HepG2 (cell line): ENCODE measurements around the gene DLG4. TPM values are rescaled to one million over a fixed set of nuclear protein-coding genes. Genes with fewer than 3 reads are reported as not detected.

Experiments
- ATAC-seq: fragments of 200-7000 bp; cut with Tn5 transposase; 3 replicates; pipeline ENCODE4 v1.9.1; 2020; ENCODE audit warnings: mild to moderate bottlenecking, moderate library complexity
- BruUV-seq: library from RNA; stranded (reverse); fragments of 400-500 nt; replicated peaks from 2 replicates; lab custom pipeline; 2021; lab: Mats Ljungman, UMichigan
- CTCF ChIA-PET: fragments of 300-600 bp; formaldehyde crosslinking; extraction: SDS; loops from one replicate; lab custom pipeline; 2021; ENCODE audit warnings: low total read pairs, inconsistent platforms, low intra/inter-chr PET ratio; lab: Yijun Ruan, JAX
- POLR2A ChIA-PET: fragments of 350-600 bp; sonication (Branson Sonifier 250); formaldehyde crosslinking; loops from one replicate; lab custom pipeline; 2020; ENCODE audit warnings: antibody characterized with exemption, inconsistent platforms; lab: Yijun Ruan, JAX
- DNase-seq: peaks from one replicate; pipeline ENCODE4 v3.0.0-alpha.2; 2015; ENCODE audit warnings: low spot score
- FAIRE-seq: peaks from 3 replicates; lab custom pipeline; 2011; peaks lifted over from hg19 to GRCh38; lab: Jason Lieb, UNC
- H2AFZ ChIP-seq: one replicate; pipeline ENCODE4 v1.6.1; 2011; ENCODE audit warnings: low read length, inconsistent platforms
- H3K27ac ChIP-seq: fragments of 300-600 bp; 3 replicates; pipeline ENCODE4 v1.8.0; 2011; ENCODE audit warnings: mixed run types, mild to moderate bottlenecking, mixed read lengths, low read length, inconsistent platforms; ENCODE audit not compliant: insufficient read depth; ENCODE audit errors: extremely low read length
- H3K27me3 ChIP-seq, 2 experiments: fragments of 200-600 bp in 1 of 2; 2 replicates in 1 of 2; 3 replicates in 1 of 2; pipeline versions ENCODE4 v1.6.0 to v1.8.0; 2011; ENCODE audit warnings: low read length in 2 of 2, mild to moderate bottlenecking in 2 of 2, moderate library complexity in 2 of 2, inconsistent platforms in 1 of 2; ENCODE audit not compliant: insufficient read depth in 2 of 2, control insufficient read depth in 1 of 2
- H3K36me3 ChIP-seq, 2 experiments: fragments of 200-600 bp in 1 of 2; replicated peaks in 1 of 2; 2 replicates in 1 of 2; 3 replicates in 1 of 2; pipeline versions ENCODE4 v1.5.1 to v1.8.0; 2011; ENCODE audit warnings: low read length in 2 of 2, inconsistent platforms in 1 of 2; ENCODE audit not compliant: insufficient read depth in 2 of 2, control insufficient read depth in 1 of 2
- H3K4me1 ChIP-seq: 2 replicates; pipeline ENCODE4 v1.5.1; 2012; ENCODE audit warnings: low read length, inconsistent platforms; ENCODE audit not compliant: insufficient read depth
- H3K4me2 ChIP-seq: 2 replicates; pipeline ENCODE4 v1.6.0; 2011; ENCODE audit warnings: low read depth, low read length, inconsistent platforms
- H3K4me3 ChIP-seq, 3 experiments: fragments of 200-600 bp in 1 of 3; sonication (generic), shearing (Covaris generic) in 1 of 3; replicated peaks in 1 of 3; 2 replicates each; pipeline ENCODE4 v1.5.1; 2011 to 2016; ENCODE audit warnings: low read length in 3 of 3, inconsistent platforms in 2 of 3, low read depth in 2 of 3, mild to moderate bottlenecking in 2 of 3, control low read depth in 1 of 3, mixed read lengths in 1 of 3; ENCODE audit not compliant: insufficient read depth in 1 of 3
- H3K79me2 ChIP-seq: one replicate; pipeline ENCODE4 v1.6.1; 2011; ENCODE audit warnings: low read length, inconsistent platforms; ENCODE audit not compliant: insufficient read depth
- H3K9ac ChIP-seq: 2 replicates; pipeline ENCODE4 v1.6.0; 2011; ENCODE audit warnings: mild to moderate bottlenecking, low read depth, low read length, inconsistent platforms; ENCODE audit not compliant: insufficient read depth
- H3K9me3 ChIP-seq: 2 replicates; pipeline ENCODE4 v1.5.1; 2012; ENCODE audit warnings: mild to moderate bottlenecking, low read length
- H4K20me1 ChIP-seq: 2 replicates; pipeline ENCODE4 v1.6.0; 2011; ENCODE audit warnings: inconsistent platforms, mild to moderate bottlenecking, low read length, moderate library complexity; ENCODE audit not compliant: insufficient read depth
- AGO2 ChIP-seq: fragments of 200-400 bp; formaldehyde crosslinking; optimal IDR thresholded peaks from 2 replicates; pipeline ENCODE3; 2017; ENCODE audit warnings: mild to moderate bottlenecking, low read depth, low read length, moderate library complexity
- NFKB2 ChIP-seq: sonication (generic); formaldehyde crosslinking; IDR thresholded peaks from 2 replicates; pipeline ENCODE4 v1.4.0; 2020; ENCODE audit warnings: missing genetic modification reagents, borderline replicate concordance
- SRF ChIP-seq: IDR thresholded peaks from 2 replicates; pipeline ENCODE4 v1.6.1; 2011; ENCODE audit warnings: mild to moderate bottlenecking, low read depth, low read length, moderate library complexity
- ZNF766 ChIP-seq: sonication (generic); formaldehyde crosslinking; IDR thresholded peaks from 2 replicates; pipeline ENCODE4 v1.5.0; 2020; ENCODE audit warnings: missing genetic modification reagents, borderline replicate concordance
- WGBS: methylation state at CpG from one replicate; pipeline ENCODE4 v1.1.6; 2017; ENCODE audit warnings: low lambda C conversion rate; 5-methylcytosine and 5-hydroxymethylcytosine counted together
- in situ Hi-C: cut with HindIII; loops from 2 replicates; pipeline ENCODE4 v1.10.0; 2017; ENCODE audit warnings: low pct_unique_long_range_greater_than_20kb; ENCODE audit not compliant: extremely low pct_ligation_motif_present
- intact Hi-C: fragments of 100-400 bp; cut with micrococcal nuclease; formaldehyde crosslinking; loops from one replicate; pipeline ENCODE4 v1.10.0; 2022; ENCODE audit not compliant: unreplicated experiment
- polyA plus RNA-seq, 8 experiments: library from polyadenylated mRNA; depleted of rRNA in 3 of 8; stranded (reverse) in 7 of 8; unstranded in 1 of 8; fragments of >200 nt; fragmentation: Illumina TruSeq in 4 of 8; extraction: Trizol in 4 of 8; gene quantifications; 2 replicates each; pipeline versions ENCODE4 v1.2.1 to v1.2.3, GENCODE V29; 2011 to 2016; ENCODE audit warnings: low read depth in 4 of 8, missing spikeins in 1 of 8, mixed read lengths in 1 of 8; ENCODE audit not compliant: insufficient read depth in 1 of 8
- total RNA-seq, 5 experiments: library from RNA; depleted of rRNA; stranded (reverse); fragments of >200 nt; fragmentation: Illumina TruSeq; extraction: Trizol; gene quantifications; 2 replicates each; pipeline ENCODE4 v1.2.3, GENCODE V29; 2016; ENCODE audit warnings: low read depth in 1 of 5

DLG4 gene
- total and polyA plus RNA-seq, 2 of the 13 experiments (the other 11 are each of a cell fraction or from before 2014, with no cell fraction given) = 0.71 to 4.3 TPM

DNA sequence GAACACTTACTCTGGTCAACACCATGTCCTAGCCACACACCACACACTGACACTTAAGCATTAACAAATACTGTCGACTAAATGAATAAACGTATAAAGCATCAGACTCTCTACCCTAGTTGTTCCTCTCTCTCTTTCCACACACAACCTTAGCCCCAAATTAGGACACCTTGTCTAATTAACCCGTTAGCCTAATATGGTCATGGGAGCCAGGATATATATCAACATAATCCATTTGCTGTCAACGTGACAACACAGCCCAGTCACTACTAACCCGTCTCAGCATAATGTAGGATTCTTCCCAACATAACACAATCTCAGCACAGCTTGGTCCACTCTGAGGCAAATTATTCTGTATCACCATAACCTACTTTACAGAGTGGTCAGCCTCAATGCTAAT, 12.5 kb upstream of the DLG4 start:
- Histone ChIP-seq H3K9me3 (no peaks in the 10 kb centered on the region), H3K4me3 (peak overlapping the region; percentile 22 to 93 (median 89); a peak in 5 of 6 replicates), H3K79me2 (peaks cover 49% of the 10 kb centered on the region), H2AFZ (no peak overlapping the region), H3K9ac (peak overlapping the region; percentile 53; the same call in 1 of the 2 replicates), H3K27ac (no peak overlapping the region), H3K27me3 (no peaks in the 10 kb centered on the region; a peak in 1 of 5 replicates), H3K4me2 (peak overlapping the region; percentile 92), H3K4me1 (peaks cover 48% of the 10 kb centered on the region), H3K36me3 (peaks cover 30 to 63% of the 10 kb centered on the region in 2 experiments), H4K20me1 (peaks cover 13% of the 10 kb centered on the region; the same call in 1 of the 2 replicates)
- 0 out of 2 replicates have a peak, but pooled peaks have one; percentile 35 for TF ChIP-seq SRF
- TF ChIP-seq ZNF766 (CRISPR knock-in tag) = no peak
- DNase-seq = no peak
- FAIRE-seq = no peak
- ChIA-PET CTCF (no interaction called here), POLR2A (interaction anchor here (8.9 kb wide), 1 partner anchor 10 kb away, joined by 140 read pairs; the partner anchor contains the start of genes ACADVL and DLG4)
- BruUV-seq = TSS peak; percentile 33
- in situ Hi-C loops = no loop called here
- no peak for ATAC-seq
- intact Hi-C loops = loop anchor here (10.0 kb wide), 1 partner anchor 57 kb away; the partner anchor contains the start of gene ASGR1
- 86% methylated on average over 5 of the region's 5 CpGs for WGBS

GRCh38 chr17:7229504-7229903, 9.9 kb upstream of the DLG4 start:
- peaks cover 10% of the 10 kb centered on the region; the same call in 1 of the 2 replicates for H4K20me1 ChIP-seq
- H3K4me3 ChIP-seq = no peak overlapping the region
- no TSS peak for BruUV-seq
- peaks cover 23% of the 10 kb centered on the region for H3K4me1 ChIP-seq
- intact Hi-C loops (no loop called here), in situ Hi-C loops (no loop called here)
- DNase-seq = no peak
- POLR2A ChIA-PET = interaction anchor here (1.1 kb wide), 1 partner anchor 10 kb away, joined by 3 read pairs; the partner anchor contains the start of genes ACADVL and DLG4
- H3K27ac ChIP-seq = no peak overlapping the region
- no peak overlapping the region for H2AFZ ChIP-seq
- no peak for FAIRE-seq
- 98% methylated on average over 17 of the region's 19 CpGs for WGBS
- H3K27me3 ChIP-seq = no peaks in the 10 kb centered on the region; a peak in 1 of 5 replicates
- peaks cover 38% of the 10 kb centered on the region for H3K79me2 ChIP-seq
- CTCF ChIA-PET = no interaction called here
- ATAC-seq = no peak
- no peak overlapping the region for H3K9ac ChIP-seq
- no peak overlapping the region for H3K4me2 ChIP-seq
- TF ChIP-seq NFKB2 (CRISPR knock-in tag) (no peak), AGO2 (peak; percentile 6)
- H3K9me3 ChIP-seq = no peaks in the 10 kb centered on the region
- H3K36me3 ChIP-seq = peaks cover 29 to 62% of the 10 kb centered on the region in 2 experiments; a peak in 4 of 5 replicates
